A549 (cell line): ENCODE measurements around the gene TRIM37. TPM values are rescaled to one million over a fixed set of nuclear protein-coding genes. Genes with fewer than 3 reads are reported as not detected.
A peak's percentile ranks its signal among the peaks of the same experiment; 100 is the strongest.

Experiments
- ATAC-seq, 2 experiments: fragments of 200-7000 bp in 1 of 2; fragments of >200 bp in 1 of 2; cut with Nextera tagmentation in 1 of 2; cut with Tn5 transposase in 1 of 2; 3 replicates each; pipeline versions ENCODE4 v1.8.0 to v1.9.1; 2018 to 2020; ENCODE audit warnings: mild to moderate bottlenecking in 1 of 2, moderate library complexity in 1 of 2
- CTCF ChIA-PET: fragments of 300-600 bp; sonication (Branson Sonifier 250); formaldehyde crosslinking; extraction: SDS; loops from one replicate; lab custom pipeline; 2021; ENCODE audit warnings: antibody characterized with exemption, inconsistent platforms; lab: Yijun Ruan, JAX
- POLR2A ChIA-PET: fragments of 350-600 bp; formaldehyde crosslinking; extraction: SDS; loops from one replicate; lab custom pipeline; 2021; ENCODE audit warnings: antibody characterized with exemption, inconsistent platforms; lab: Yijun Ruan, JAX
- DNase-seq, 2 experiments: peaks; one replicate each; pipeline versions ENCODE4 v3.0.0 to v3.0.0-alpha.2; 2011 to 2016; ENCODE audit warnings: low read depth in 1 of 2, low spot score in 1 of 2
- FAIRE-seq: peaks from 2 replicates; lab custom pipeline; 2011; peaks lifted over from hg19 to GRCh38; lab: Jason Lieb, UNC
- H3K27ac ChIP-seq, 2 experiments: fragments of >200 bp; sonication (Bioruptor Twin); formaldehyde crosslinking; 3 replicates each; pipeline ENCODE4 v1.5.1; 2016 to 2017
- H3K4me1 ChIP-seq: fragments of >200 bp; sonication (Bioruptor Twin); formaldehyde crosslinking; 3 replicates; pipeline ENCODE4 v1.6.1; 2016
- H3K4me2 ChIP-seq: fragments of >200 bp; sonication (Bioruptor Twin); formaldehyde crosslinking; 3 replicates; pipeline ENCODE4 v1.6.1; 2016
- H3K4me3 ChIP-seq: fragments of >200 bp; sonication (Bioruptor Twin); formaldehyde crosslinking; 3 replicates; pipeline ENCODE4 v1.5.1; 2016
- H3K9me3 ChIP-seq: fragments of >200 bp; sonication (Bioruptor Twin); formaldehyde crosslinking; 3 replicates; pipeline ENCODE4 v1.6.1; 2016
- BCL3 ChIP-seq: fragments of >200 bp; sonication (Bioruptor Twin); formaldehyde crosslinking; IDR thresholded peaks from 3 replicates; pipeline ENCODE4 v1.6.1; 2016
- CEBPB ChIP-seq, 2 experiments: fragments of >200 bp in 1 of 2; sonication (Bioruptor Twin) in 1 of 2; formaldehyde crosslinking in 1 of 2; IDR thresholded peaks; 2 replicates each; pipeline ENCODE4 v1.6.1; 2012 to 2016
- EHMT2 ChIP-seq: fragments of 200-600 bp; sonication (generic); IDR thresholded peaks from 2 replicates; pipeline ENCODE4 v1.6.1; 2016; ENCODE audit warnings: antibody characterized with exemption, low read depth, mild to moderate bottlenecking, moderate library complexity
- FOXS1 ChIP-seq: fragments of 250-450 bp; sonication (Bioruptor Pico); IDR thresholded peaks from 2 replicates; pipeline ENCODE4 v1.5.0; 2020; ENCODE audit warnings: mild to moderate bottlenecking, moderate library complexity
- HEYL ChIP-seq: fragments of 250-450 bp; sonication (Bioruptor Pico); IDR thresholded peaks from 2 replicates; pipeline ENCODE4 v1.8.0; 2021; ENCODE audit warnings: mild to moderate bottlenecking, moderate library complexity
- HOXB5 ChIP-seq: fragments of 250-450 bp; sonication (Bioruptor Pico); IDR thresholded peaks from 2 replicates; pipeline ENCODE4 v1.5.0; 2020; ENCODE audit warnings: mild to moderate bottlenecking, moderate library complexity
- KDM1A ChIP-seq: fragments of 200-600 bp; sonication (generic); IDR thresholded peaks from 2 replicates; pipeline ENCODE4 v1.6.1; 2016; ENCODE audit warnings: low read depth, mild to moderate bottlenecking
- NPAS2 ChIP-seq: fragments of 250-450 bp; sonication (Bioruptor Pico); IDR thresholded peaks from 2 replicates; pipeline ENCODE4 v1.8.0; 2022; ENCODE audit warnings: mild to moderate bottlenecking, moderate library complexity, borderline replicate concordance
- PHF8 ChIP-seq: fragments of 200-600 bp; sonication (generic); IDR thresholded peaks from 2 replicates; pipeline ENCODE4 v1.6.1; 2016; ENCODE audit warnings: low read depth, mild to moderate bottlenecking, antibody characterized with exemption, moderate library complexity, borderline replicate concordance
- POLR2A ChIP-seq: IDR thresholded peaks from 2 replicates; pipeline ENCODE4 v1.6.1; 2012; ENCODE audit warnings: mild to moderate bottlenecking, low read length
- RAD21 ChIP-seq, 2 experiments: fragments of >200 bp in 1 of 2; sonication (Bioruptor Twin) in 1 of 2; formaldehyde crosslinking in 1 of 2; IDR thresholded peaks in 1 of 2; conservative IDR thresholded peaks in 1 of 2; 2 replicates in 1 of 2; 3 replicates in 1 of 2; pipeline ENCODE4 v1.6.1; 2012 to 2018; ENCODE audit warnings: inconsistent platforms in 1 of 2
- REST ChIP-seq: fragments of 200-600 bp; sonication (generic); IDR thresholded peaks from 2 replicates; pipeline ENCODE4 v1.6.1; 2016; ENCODE audit warnings: antibody characterized with exemption, mild to moderate bottlenecking, moderate library complexity
- RNF2 ChIP-seq: fragments of 200-600 bp; sonication (generic); IDR thresholded peaks from 2 replicates; pipeline ENCODE4 v1.6.1; 2016; ENCODE audit warnings: low read depth, mild to moderate bottlenecking, antibody characterized with exemption, moderate library complexity, borderline replicate concordance
- SMC3 ChIP-seq: fragments of >200 bp; sonication (Bioruptor Twin); formaldehyde crosslinking; IDR thresholded peaks from 3 replicates; pipeline ENCODE4 v1.6.1; 2018; ENCODE audit warnings: inconsistent platforms
- TP53 ChIP-seq: fragments of 250-450 bp; sonication (Bioruptor Pico); IDR thresholded peaks from 2 replicates; pipeline ENCODE4 v1.5.0; 2021; ENCODE audit warnings: mild to moderate bottlenecking, moderate library complexity
- ZFP36 ChIP-seq: fragments of 450-650 bp; IDR thresholded peaks from 2 replicates; pipeline ENCODE4 v1.6.1; 2014; ENCODE audit warnings: borderline replicate concordance; ENCODE audit not compliant: partially characterized antibody
- WGBS: methylation state at CpG from one replicate; pipeline ENCODE4 v1.1.6; 2017; ENCODE audit errors: missing lambda C conversion rate; 5-methylcytosine and 5-hydroxymethylcytosine counted together
- polyA plus RNA-seq, 4 experiments: library from polyadenylated mRNA; depleted of rRNA in 3 of 4; stranded (reverse); fragments of >200 nt; fragmentation: RNase III in 1 of 4; extraction: RNeasy Plus Mini Kit Qiagen cat#74134 plus additional on column Dnase treatment in 1 of 4; gene quantifications; 2 replicates in 3 of 4; 3 replicates in 1 of 4; pipeline ENCODE4 v1.2.3, GENCODE V29; 2011 to 2017
- TF ChIP-seq, protein P1 (sequence below): IDR thresholded peaks from 2 replicates; pipeline ENCODE4 v1.6.1; 2012
- TF ChIP-seq, protein P2 (sequence below): IDR thresholded peaks from 2 replicates; pipeline ENCODE4 v1.6.1; 2012
- TF ChIP-seq, protein P3 (sequence below): fragments of >200 bp; sonication (Bioruptor Twin); formaldehyde crosslinking; IDR thresholded peaks from 3 replicates; pipeline ENCODE4 v1.5.1; 2016

The TRIM37 gene
- polyA plus RNA-seq, 2 of the 4 experiments (the other 2 are of a cell fraction): 29.4 to 56.3 TPM

- Histone ChIP-seq H3K4me3 (no peak overlapping the region), H3K9me3 (no peaks in the 10 kb centered on the region), H3K27ac (no peak overlapping the region), H3K4me2 (no peak overlapping the region), H3K4me1 (0 out of 3 replicates have a peak, but pooled peaks cover 4% of the 10 kb centered on the region)
- DNase-seq: peak; percentile 49 to 70
- ChIA-PET POLR2A (interaction anchor here (1.0 to 1.8 kb wide), 5 partner anchors 294 to 486 kb away, joined by 3 to 10 read pairs (median 6); no protein-coding TSS in a partner anchor), CTCF (interaction anchor here (0.6 to 11.0 kb wide), 58 partner anchors 9 to 754 kb away, joined by 3 to 169 read pairs (median 4); partner anchors contain the start of gene TRIM37)
- FAIRE-seq: no peak
- 25% methylated on average over 4 of the region's 4 CpGs for WGBS
- TF ChIP-seq, protein P1, sequence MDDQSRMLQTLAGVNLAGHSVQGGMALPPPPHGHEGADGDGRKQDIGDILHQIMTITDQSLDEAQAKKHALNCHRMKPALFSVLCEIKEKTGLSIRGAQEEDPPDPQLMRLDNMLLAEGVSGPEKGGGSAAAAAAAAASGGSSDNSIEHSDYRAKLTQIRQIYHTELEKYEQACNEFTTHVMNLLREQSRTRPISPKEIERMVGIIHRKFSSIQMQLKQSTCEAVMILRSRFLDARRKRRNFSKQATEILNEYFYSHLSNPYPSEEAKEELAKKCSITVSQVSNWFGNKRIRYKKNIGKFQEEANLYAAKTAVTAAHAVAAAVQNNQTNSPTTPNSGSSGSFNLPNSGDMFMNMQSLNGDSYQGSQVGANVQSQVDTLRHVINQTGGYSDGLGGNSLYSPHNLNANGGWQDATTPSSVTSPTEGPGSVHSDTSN: no peak
- TF ChIP-seq ZFP36 (no peak), REST (no peak), RAD21 (conservative IDR thresholded peaks at IDR 0.05 in 1 of 2, IDR thresholded peaks at IDR 0.05 in 1 of 2) (peak; percentile 95 to 98), HEYL (CRISPR knock-in tag) (no peak), EHMT2 (no peak), NPAS2 (CRISPR knock-in tag) (no peak), POLR2A (no peak), CEBPB (IDR thresholded peaks at IDR 0.05) (no peak), FOXS1 (CRISPR knock-in tag) (no peak), HOXB5 (CRISPR knock-in tag) (no peak), RNF2 (no peak), TP53 (CRISPR knock-in tag) (no peak), BCL3 (no peak), PHF8 (no peak), KDM1A (no peak), SMC3 (peak; percentile 97)
- TF ChIP-seq, protein P2, sequence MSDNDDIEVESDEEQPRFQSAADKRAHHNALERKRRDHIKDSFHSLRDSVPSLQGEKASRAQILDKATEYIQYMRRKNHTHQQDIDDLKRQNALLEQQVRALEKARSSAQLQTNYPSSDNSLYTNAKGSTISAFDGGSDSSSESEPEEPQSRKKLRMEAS: no peak
- TF ChIP-seq, protein P3, sequence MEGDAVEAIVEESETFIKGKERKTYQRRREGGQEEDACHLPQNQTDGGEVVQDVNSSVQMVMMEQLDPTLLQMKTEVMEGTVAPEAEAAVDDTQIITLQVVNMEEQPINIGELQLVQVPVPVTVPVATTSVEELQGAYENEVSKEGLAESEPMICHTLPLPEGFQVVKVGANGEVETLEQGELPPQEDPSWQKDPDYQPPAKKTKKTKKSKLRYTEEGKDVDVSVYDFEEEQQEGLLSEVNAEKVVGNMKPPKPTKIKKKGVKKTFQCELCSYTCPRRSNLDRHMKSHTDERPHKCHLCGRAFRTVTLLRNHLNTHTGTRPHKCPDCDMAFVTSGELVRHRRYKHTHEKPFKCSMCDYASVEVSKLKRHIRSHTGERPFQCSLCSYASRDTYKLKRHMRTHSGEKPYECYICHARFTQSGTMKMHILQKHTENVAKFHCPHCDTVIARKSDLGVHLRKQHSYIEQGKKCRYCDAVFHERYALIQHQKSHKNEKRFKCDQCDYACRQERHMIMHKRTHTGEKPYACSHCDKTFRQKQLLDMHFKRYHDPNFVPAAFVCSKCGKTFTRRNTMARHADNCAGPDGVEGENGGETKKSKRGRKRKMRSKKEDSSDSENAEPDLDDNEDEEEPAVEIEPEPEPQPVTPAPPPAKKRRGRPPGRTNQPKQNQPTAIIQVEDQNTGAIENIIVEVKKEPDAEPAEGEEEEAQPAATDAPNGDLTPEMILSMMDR: peak; percentile 99
- peak; percentile 74 to 90; a peak in 4 of 6 replicates for ATAC-seq
Measured at GRCh38 chr17:59004338-59005111, 102.2 kb downstream of the TRIM37 start.
